HG02852 (cell line): Measurements from ENCODE around the gene PCDHGB6.
"Not testable (repeated sequence)": the region's sequence is repeated elsewhere in the genome, so short reads cannot be mapped to it uniquely, and the experiment has no call there.

ENCODE experiments used
- ATAC-seq: cut with Tn5 transposase; IDR thresholded peaks from one replicate; pipeline ENCODE4 v1.9.1; 2021; ENCODE audit warnings: mild to moderate bottlenecking, moderate library complexity; ENCODE audit not compliant: unreplicated experiment

The PCDHGB6 gene

DNA sequence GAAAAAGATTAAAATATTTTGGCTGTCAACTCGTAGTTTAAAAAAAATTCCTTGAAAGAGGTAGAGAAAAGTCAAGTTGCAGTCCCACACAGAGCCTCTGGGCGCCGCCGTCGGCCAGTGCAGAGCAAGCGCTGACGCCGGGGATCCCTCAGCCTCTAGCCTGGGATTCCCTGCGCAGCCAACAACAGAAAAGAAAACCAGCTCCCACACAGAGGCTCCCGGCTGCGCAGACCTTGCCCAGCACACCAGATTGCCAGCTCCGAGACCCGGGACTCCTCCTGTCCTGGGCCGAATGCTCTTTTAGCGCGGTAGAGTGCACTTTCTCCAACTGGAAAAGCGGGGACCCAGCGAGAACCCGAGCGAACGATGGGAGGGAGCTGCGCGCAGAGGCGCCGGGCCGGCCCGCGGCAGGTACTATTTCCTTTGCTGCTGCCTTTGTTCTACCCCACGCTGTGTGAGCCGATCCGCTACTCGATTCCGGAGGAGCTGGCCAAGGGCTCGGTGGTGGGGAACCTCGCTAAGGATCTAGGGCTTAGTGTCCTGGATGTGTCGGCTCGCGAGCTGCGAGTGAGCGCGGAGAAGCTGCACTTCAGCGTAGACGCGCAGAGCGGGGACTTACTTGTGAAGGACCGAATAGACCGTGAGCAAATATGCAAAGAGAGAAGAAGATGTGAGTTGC, 9.8 kb downstream of the PCDHGB6 start, which contains the start of gene PCDHGB7:
Gene PCDHGB7 (plus strand): TSS at position 184 of the 679 bp plus-strand sequence. CDS start 183 bp downstream, at position 367.
- ATAC-seq: peak; percentile 75

DNA sequence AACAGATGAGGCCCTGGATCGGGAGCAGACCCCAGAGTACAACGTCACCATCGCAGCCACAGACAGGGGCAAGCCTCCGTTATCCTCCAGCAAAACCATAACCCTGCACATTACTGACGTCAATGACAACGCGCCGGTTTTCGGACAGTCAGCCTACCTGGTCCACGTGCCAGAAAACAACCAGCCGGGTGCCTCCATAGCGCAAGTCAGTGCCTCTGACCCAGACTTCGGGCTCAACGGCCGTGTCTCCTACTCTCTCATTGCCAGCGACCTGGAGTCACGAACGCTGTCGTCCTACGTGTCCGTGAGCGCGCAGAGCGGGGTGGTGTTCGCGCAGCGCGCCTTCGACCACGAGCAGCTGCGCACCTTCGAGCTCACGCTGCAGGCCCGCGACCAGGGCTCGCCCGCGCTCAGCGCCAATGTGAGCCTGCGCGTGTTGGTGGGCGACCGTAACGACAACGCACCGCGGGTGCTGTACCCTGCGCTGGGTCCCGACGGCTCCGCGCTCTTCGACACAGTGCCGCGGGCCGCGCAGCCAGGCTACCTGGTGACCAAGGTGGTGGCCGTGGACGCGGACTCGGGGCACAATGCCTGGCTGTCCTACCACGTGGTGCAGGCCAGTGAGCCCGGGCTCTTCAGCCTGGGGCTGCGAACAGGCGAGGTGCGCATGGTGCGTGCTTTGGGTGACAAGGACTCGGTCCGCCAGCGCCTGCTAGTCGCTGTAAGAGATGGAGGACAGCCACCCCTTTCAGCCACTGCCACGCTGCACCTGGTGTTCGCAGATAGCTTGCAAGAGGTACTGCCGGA, 11.5 kb downstream of the PCDHGB6 start:
- ATAC-seq: no peak

DNA sequence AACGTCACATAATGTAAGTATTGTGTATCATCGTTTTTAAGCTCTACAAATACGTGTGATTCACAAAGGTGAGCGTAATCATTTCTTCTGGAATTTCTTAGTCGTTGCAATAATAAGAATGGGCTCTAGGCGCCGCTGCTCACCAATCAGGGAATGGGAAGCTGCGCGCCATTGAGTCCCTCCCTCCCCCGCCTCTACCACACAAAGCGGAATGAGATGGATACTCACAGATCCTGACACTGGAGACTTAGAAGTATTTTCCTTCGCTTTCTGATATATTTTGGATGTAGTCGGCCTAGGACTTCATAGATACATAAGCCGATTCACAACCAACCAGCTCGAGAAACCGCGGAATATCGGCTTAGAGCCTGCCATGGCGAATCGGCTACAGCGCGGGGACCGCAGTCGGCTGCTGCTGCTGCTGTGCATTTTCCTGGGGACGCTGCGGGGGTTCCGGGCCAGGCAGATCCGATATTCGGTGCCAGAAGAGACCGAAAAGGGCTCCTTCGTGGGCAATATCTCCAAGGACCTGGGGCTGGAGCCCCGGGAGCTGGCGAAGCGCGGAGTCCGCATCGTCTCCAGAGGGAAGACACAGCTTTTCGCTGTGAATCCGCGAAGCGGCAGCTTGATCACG, 13.2 kb downstream of the PCDHGB6 start, which contains the start of gene PCDHGA11:
Gene PCDHGA11 (plus strand): TSS at position 197 of the 634 bp plus-strand sequence. CDS start 177 bp downstream, at position 374.
- ATAC-seq: peak; percentile 43

DNA sequence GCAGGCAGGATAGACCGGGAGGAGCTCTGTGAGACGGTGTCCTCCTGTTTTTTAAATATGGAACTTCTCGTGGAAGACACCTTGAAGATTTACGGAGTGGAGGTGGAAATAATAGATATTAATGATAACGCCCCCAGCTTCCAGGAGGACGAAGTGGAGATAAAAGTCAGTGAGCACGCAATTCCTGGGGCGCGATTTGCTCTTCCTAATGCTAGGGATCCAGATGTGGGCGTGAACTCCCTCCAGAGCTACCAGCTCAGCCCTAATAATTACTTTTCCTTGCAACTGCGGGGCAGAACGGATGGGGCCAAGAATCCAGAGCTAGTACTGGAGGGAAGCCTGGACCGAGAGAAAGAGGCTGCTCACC, 13.7 kb downstream of the PCDHGB6 start:
- no peak for ATAC-seq

DNA sequence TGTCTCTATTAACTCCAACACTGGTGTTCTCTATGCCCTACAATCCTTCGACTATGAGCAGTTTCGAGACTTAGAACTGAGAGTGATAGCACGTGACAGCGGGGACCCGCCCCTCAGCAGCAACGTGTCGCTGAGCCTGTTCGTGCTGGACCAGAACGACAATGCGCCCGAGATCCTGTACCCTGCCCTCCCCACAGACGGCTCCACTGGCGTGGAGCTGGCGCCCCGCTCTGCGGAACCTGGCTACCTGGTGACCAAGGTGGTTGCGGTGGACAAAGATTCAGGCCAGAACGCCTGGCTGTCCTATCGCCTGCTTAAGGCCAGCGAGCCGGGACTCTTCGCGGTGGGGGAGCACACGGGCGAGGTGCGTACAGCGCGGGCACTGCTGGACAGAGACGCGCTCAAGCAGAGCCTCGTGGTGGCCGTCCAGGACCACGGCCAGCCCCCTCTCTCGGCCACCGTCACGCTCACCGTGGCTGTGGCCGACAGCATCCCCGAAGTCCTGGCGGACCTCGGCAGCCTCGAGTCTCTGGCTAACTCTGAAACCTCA, 15.0 kb downstream of the PCDHGB6 start:
- no peak for ATAC-seq

DNA sequence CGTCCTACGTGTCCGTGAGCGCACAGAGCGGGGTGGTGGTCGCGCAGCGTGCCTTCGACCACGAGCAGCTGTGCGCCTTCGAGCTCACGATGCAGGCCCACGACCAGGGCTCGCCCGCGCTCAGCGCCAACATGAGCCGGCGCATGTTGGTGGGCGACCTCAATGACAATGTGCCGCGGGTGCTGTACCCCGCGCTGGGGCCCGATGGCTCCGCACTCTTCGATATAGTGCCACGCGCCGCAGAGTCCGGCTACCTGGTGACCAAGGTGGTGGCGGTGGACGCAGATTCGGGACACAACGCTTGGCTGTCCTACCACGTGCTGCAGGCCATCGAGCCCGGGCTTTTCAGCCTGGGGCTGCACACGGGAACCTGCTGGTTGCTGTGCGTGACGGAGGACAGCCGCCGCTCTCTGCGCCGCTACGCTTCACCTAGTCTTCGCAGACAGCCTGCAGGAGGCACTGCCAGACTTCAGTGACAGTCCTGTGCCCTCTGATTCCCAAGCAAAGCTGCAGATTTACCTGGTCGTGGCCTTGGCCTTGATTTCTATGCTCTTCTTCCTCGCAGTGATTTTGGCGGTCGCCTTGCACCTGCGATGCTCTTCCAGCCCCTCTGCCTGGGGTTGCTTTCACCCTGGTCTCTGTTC, 20.1 kb downstream of the PCDHGB6 start:
- ATAC-seq: no peak

GRCh38 chr5:141430332-141431113, 22.7 kb downstream of the PCDHGB6 start, which contains the start of gene PCDHGA12:
TSS of gene PCDHGA12 (plus strand) at chr5:141430507. CDS start at chr5:141430760, 253 bp downstream.
- ATAC-seq: peak; percentile 79

DNA sequence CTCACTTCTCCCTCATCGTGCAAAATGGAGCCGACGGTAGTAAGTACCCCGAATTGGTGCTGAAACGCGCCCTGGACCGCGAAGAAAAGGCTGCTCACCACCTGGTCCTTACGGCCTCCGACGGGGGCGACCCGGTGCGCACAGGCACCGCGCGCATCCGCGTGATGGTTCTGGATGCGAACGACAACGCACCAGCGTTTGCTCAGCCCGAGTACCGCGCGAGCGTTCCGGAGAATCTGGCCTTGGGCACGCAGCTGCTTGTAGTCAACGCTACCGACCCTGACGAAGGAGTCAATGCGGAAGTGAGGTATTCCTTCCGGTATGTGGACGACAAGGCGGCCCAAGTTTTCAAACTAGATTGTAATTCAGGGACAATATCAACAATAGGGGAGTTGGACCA, 23.5 kb downstream of the PCDHGB6 start:
- ATAC-seq: peak; percentile 54

GRCh38 chr5:141432308-141432707, 24.5 kb downstream of the PCDHGB6 start:
- not testable (repeated sequence) for ATAC-seq

DNA sequence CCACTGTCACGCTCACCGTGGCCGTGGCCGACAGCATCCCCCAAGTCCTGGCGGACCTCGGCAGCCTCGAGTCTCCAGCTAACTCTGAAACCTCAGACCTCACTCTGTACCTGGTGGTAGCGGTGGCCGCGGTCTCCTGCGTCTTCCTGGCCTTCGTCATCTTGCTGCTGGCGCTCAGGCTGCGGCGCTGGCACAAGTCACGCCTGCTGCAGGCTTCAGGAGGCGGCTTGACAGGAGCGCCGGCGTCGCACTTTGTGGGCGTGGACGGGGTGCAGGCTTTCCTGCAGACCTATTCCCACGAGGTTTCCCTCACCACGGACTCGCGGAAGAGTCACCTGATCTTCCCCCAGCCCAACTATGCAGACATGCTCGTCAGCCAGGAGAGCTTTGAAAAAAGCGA, 24.9 kb downstream of the PCDHGB6 start:
- ATAC-seq: not testable (repeated sequence)

GRCh38 chr5:141434006-141434405, 26.2 kb downstream of the PCDHGB6 start:
- ATAC-seq: no peak

DNA sequence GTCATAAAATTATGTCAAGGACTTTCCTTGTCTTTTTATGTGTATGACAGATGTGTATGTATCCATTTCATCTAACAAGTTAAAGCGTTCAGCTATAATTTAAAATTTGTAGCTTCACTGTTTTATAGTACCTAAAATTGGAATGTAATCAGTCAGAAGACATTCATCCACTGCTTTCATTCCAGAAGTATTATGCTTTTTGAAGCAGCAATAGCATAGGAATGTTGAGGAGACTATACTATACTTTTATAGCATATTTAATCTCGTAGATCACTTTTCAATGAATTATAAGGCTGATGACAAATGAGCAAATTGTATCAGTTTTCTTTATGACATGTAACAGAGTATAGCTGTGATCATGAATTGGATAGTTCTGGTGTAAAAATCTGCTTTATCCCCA, 29.4 kb downstream of the PCDHGB6 start:
- ATAC-seq: no peak

- no peak for ATAC-seq
Measured at GRCh38 chr5:141439411-141440141, 31.8 kb downstream of the PCDHGB6 start.

DNA sequence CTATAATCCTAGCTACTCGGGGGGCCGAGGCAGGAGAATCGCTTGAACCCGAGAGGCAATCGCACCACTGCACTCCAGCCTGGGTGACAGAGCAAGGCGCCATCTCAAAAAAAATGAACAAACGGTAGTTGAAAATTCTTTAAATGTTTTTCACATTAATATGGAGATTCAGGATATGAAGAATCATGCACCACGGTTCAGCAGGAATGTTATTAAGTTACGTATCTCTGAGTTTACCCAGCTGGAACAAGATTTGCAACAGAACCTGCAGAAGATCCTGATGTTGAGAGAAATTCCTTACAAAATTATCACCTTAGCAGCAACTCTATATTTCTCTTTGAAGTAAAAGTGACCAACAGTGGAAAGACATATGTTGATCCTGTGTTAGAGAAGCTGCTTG, 32.5 kb downstream of the PCDHGB6 start:
- ATAC-seq: no peak

DNA sequence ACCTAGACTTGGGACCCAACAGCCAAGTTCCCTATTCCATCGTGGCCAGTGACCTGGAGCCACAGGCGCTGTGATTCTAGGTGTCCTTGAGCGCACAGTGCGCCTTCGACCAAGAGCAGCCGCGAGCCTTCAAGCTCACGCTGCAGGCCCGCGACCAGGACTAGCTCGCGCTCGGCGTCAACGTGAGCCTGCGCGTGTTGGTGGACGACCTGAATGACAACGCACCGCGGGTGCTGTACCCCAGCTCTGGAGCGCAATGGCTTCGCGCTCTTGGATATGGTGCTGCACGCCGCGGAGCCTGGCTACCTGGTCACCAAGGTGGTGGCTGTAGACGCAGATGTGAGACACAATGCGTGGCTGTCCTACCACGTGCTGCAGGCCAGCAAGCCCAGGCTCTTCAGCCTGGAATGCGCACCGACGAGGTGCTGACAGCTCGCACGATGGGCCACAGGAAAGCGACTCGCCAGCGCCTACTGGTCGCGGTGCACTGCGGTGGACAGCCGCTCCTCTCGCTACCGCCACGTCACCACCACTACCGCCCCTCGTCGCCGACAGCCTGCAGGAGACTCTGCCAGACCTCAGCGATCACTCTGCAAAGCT, 33.9 kb downstream of the PCDHGB6 start:
- no peak for ATAC-seq
